Neural progenitor cell (in vitro differentiated cells): Measurements from ENCODE around the gene CHSY3. TPM values are rescaled to one million over a fixed set of nuclear protein-coding genes. Genes with fewer than 3 reads are reported as not detected.

Source experiments
- DNase-seq: peaks from one replicate; pipeline ENCODE4 v3.0.0-alpha.2; 2016; ENCODE audit warnings: low spot score
- H2AFZ ChIP-seq: fragments of 200-600 bp; sonication (generic); replicated peaks from 2 replicates; pipeline ENCODE4 v1.6.1; 2016; ENCODE audit warnings: antibody characterized with exemption
- H3F3A ChIP-seq: fragments of 200-600 bp; sonication (generic); 2 replicates; pipeline ENCODE4 v1.6.1; 2016; ENCODE audit warnings: antibody characterized with exemption, low read depth
- H3K27ac ChIP-seq: fragments of 200-600 bp; sonication (generic); 2 replicates; pipeline ENCODE4 v1.5.1; 2016; ENCODE audit warnings: mild to moderate bottlenecking
- H3K27me3 ChIP-seq: fragments of 200-600 bp; sonication (generic); 2 replicates; pipeline ENCODE4 v1.6.1; 2016; ENCODE audit warnings: mild to moderate bottlenecking, moderate library complexity
- H3K36me3 ChIP-seq: fragments of 200-600 bp; sonication (generic); 2 replicates; pipeline ENCODE4 v1.5.1; 2016
- H3K4me1 ChIP-seq: fragments of 200-600 bp; sonication (generic); 2 replicates; pipeline ENCODE4 v1.6.1; 2016; ENCODE audit warnings: mixed run types
- H3K4me2 ChIP-seq: fragments of 200-600 bp; sonication (generic); 2 replicates; pipeline ENCODE4 v1.6.1; 2016
- H3K4me3 ChIP-seq: fragments of 200-600 bp; sonication (generic); 2 replicates; pipeline ENCODE4 v1.5.1; 2016
- H3K79me2 ChIP-seq: fragments of 200-600 bp; sonication (generic); 2 replicates; pipeline ENCODE4 v1.6.1; 2016; ENCODE audit warnings: low read depth
- H3K9ac ChIP-seq: fragments of 200-600 bp; sonication (generic); 2 replicates; pipeline ENCODE4 v1.6.1; 2016
- H3K9me3 ChIP-seq: fragments of 200-600 bp; sonication (generic); 2 replicates; pipeline ENCODE4 v1.5.1; 2016; ENCODE audit warnings: low read depth
- H4K20me1 ChIP-seq: fragments of 200-600 bp; sonication (generic); 2 replicates; pipeline ENCODE4 v1.6.1; 2016; ENCODE audit warnings: low read depth
- H3K27ac Mint-ChIP-seq: 3 replicates; pipeline ENCODE4 v1.8.0; 2021; ENCODE audit warnings: mixed read lengths
- H3K27me3 Mint-ChIP-seq: 2 replicates; pipeline ENCODE4 v1.8.0; 2022; ENCODE audit warnings: low read depth, mild to moderate bottlenecking, inconsistent platforms, moderate library complexity, mixed read lengths; ENCODE audit not compliant: insufficient read depth
- H3K36me3 Mint-ChIP-seq: 3 replicates; pipeline ENCODE4 v1.8.0; 2021; ENCODE audit warnings: mixed read lengths
- H3K4me1 Mint-ChIP-seq: 3 replicates; pipeline ENCODE4 v1.8.0; 2021; ENCODE audit warnings: mixed read lengths
- H3K4me3 Mint-ChIP-seq: 3 replicates; pipeline ENCODE4 v1.8.0; 2021; ENCODE audit warnings: mild to moderate bottlenecking, moderate library complexity, mixed read lengths
- H3K9me3 Mint-ChIP-seq: 3 replicates; pipeline ENCODE4 v1.8.0; 2020; ENCODE audit warnings: mixed read lengths
- CTCF ChIP-seq: fragments of 200-600 bp; sonication (generic); IDR thresholded peaks from 2 replicates; pipeline ENCODE4 v1.5.1; 2017; ENCODE audit warnings: antibody characterized with exemption, mild to moderate bottlenecking
- EZH2 ChIP-seq: fragments of 200-600 bp; sonication (generic); IDR thresholded peaks from 2 replicates; pipeline ENCODE4 v1.6.1; 2017; ENCODE audit warnings: antibody characterized with exemption, mild to moderate bottlenecking, moderate library complexity
- EZH2phosphoT487 ChIP-seq: fragments of 200-600 bp; sonication (generic); IDR thresholded peaks from 2 replicates; pipeline ENCODE4 v1.6.1; 2017; ENCODE audit warnings: antibody characterized with exemption
- total RNA-seq: library from RNA; depleted of rRNA; stranded (reverse); fragments of >200 nt; gene quantifications from 2 replicates; pipeline ENCODE4 v1.2.3, GENCODE V29; 2015; ENCODE audit warnings: low replicate concordance

The CHSY3 gene
- 0.30 and 0.90 TPM in 2 replicates for total RNA-seq

GRCh38 chr5:129904102-129904666, at the start of gene CHSY3:
CHSY3 (plus strand) TSS chr5:129904465.
- Histone ChIP-seq H3K4me2 (peak within 1 kb of the TSS; percentile 93), H3K4me3 (peak within 1 kb of the TSS; percentile 64), H3K79me2 (no peaks in the 10 kb centered on the region), H3K9ac (no peak within 1 kb of the TSS), H3K36me3 (no peaks in the 10 kb centered on the region), H3K27me3 (peaks cover 86% of the 10 kb centered on the region), H3F3A (peaks cover 20% of the 10 kb centered on the region), H4K20me1 (no peaks in the 10 kb centered on the region), H3K4me1 (peaks cover 13% of the 10 kb centered on the region), H3K27ac (no peak within 1 kb of the TSS), H2AFZ (peak within 1 kb of the TSS; percentile 95), H3K9me3 (no peaks in the 10 kb centered on the region)
- TF ChIP-seq CTCF (no peak), EZH2 (no peak), EZH2phosphoT487 (no peak)
- Mint-ChIP-seq H3K4me1 (peaks cover 14% of the 10 kb centered on the region), H3K27me3 (peaks cover 13% of the 10 kb centered on the region), H3K36me3 (peaks cover 1% of the 10 kb centered on the region), H3K27ac (peak within 1 kb of the TSS; percentile 22), H3K9me3 (no peaks in the 10 kb centered on the region), H3K4me3 (peak within 1 kb of the TSS; percentile 94)
- DNase-seq: peak; percentile 91

GRCh38 chr5:129856325-129856724, 47.9 kb upstream of the CHSY3 start:
- Histone ChIP-seq H3K4me3 (no peak overlapping the region), H3K4me2 (no peak overlapping the region), H3K27me3 (no peaks in the 10 kb centered on the region), H3K27ac (no peak overlapping the region), H3K4me1 (no peaks in the 10 kb centered on the region), H3F3A (no peaks in the 10 kb centered on the region), H3K79me2 (no peaks in the 10 kb centered on the region), H4K20me1 (no peaks in the 10 kb centered on the region), H2AFZ (no peak overlapping the region), H3K9ac (no peak overlapping the region), H3K36me3 (no peaks in the 10 kb centered on the region), H3K9me3 (no peaks in the 10 kb centered on the region)
- DNase-seq: no peak
- Mint-ChIP-seq H3K4me3 (no peak overlapping the region), H3K27ac (no peak overlapping the region), H3K27me3 (peaks cover 2% of the 10 kb centered on the region), H3K9me3 (no peaks in the 10 kb centered on the region), H3K4me1 (no peaks in the 10 kb centered on the region), H3K36me3 (no peaks in the 10 kb centered on the region)
- TF ChIP-seq CTCF: no peak
- no peak for TF ChIP-seq EZH2phosphoT487
- no peak for TF ChIP-seq EZH2

- Mint-ChIP-seq H3K36me3 (no peaks in the 10 kb centered on the region), H3K27ac (no peak overlapping the region), H3K9me3 (no peaks in the 10 kb centered on the region), H3K4me1 (no peaks in the 10 kb centered on the region), H3K27me3 (peaks cover 2% of the 10 kb centered on the region), H3K4me3 (no peak overlapping the region)
- TF ChIP-seq EZH2 (no peak), EZH2phosphoT487 (no peak)
- no peak overlapping the region for H3K4me2 ChIP-seq
- H3K4me1 ChIP-seq: no peaks in the 10 kb centered on the region
- no peak for DNase-seq
- no peaks in the 10 kb centered on the region for H3K36me3 ChIP-seq
- H3K79me2 ChIP-seq: no peaks in the 10 kb centered on the region
- H3K27ac ChIP-seq: no peak overlapping the region
- no peaks in the 10 kb centered on the region for H3K27me3 ChIP-seq
- no peak overlapping the region for H3K9ac ChIP-seq
- H2AFZ ChIP-seq: no peak overlapping the region
- H4K20me1 ChIP-seq: no peaks in the 10 kb centered on the region
- H3K4me3 ChIP-seq: no peak overlapping the region
- no peaks in the 10 kb centered on the region for H3K9me3 ChIP-seq
- H3F3A ChIP-seq: no peaks in the 10 kb centered on the region
These were observed 47.1 kb upstream of the CHSY3 start for GRCh38 chr5:129857116-129857515.

- DNase-seq: no peak
- no peaks in the 10 kb centered on the region for H3F3A ChIP-seq
- no peaks in the 10 kb centered on the region for H3K4me1 ChIP-seq
- H3K4me2 ChIP-seq: no peak overlapping the region
- H3K27me3 ChIP-seq: no peaks in the 10 kb centered on the region
- no peak overlapping the region for H3K4me3 ChIP-seq
- H3K79me2 ChIP-seq: no peaks in the 10 kb centered on the region
- no peaks in the 10 kb centered on the region for H3K36me3 Mint-ChIP-seq
- TF ChIP-seq CTCF (no peak), EZH2 (no peak), EZH2phosphoT487 (no peak)
- peaks cover 2% of the 10 kb centered on the region for H3K27me3 Mint-ChIP-seq
- no peak overlapping the region for H3K9ac ChIP-seq
- H3K27ac ChIP-seq: no peak overlapping the region
- no peaks in the 10 kb centered on the region for H4K20me1 ChIP-seq
- no peaks in the 10 kb centered on the region for H3K4me1 Mint-ChIP-seq
- no peaks in the 10 kb centered on the region for H3K9me3 Mint-ChIP-seq
- H3K36me3 ChIP-seq: no peaks in the 10 kb centered on the region
- no peak overlapping the region for H2AFZ ChIP-seq
- no peak overlapping the region for H3K4me3 Mint-ChIP-seq
- H3K9me3 ChIP-seq: no peaks in the 10 kb centered on the region
- no peak overlapping the region for H3K27ac Mint-ChIP-seq
These were observed 46.1 kb upstream of the CHSY3 start for GRCh38 chr5:129858131-129858675.
